GM21360 (cell line): ENCODE data around the gene NRXN2.

ENCODE experiments used
- ATAC-seq: cut with Tn5 transposase; IDR thresholded peaks from one replicate; pipeline ENCODE4 v1.9.1; 2021; ENCODE audit warnings: mild to moderate bottlenecking, moderate library complexity; ENCODE audit not compliant: unreplicated experiment

The NRXN2 gene

GRCh38 chr11:64632654-64633053 lies 90.3 kb downstream of the NRXN2 start:
- ATAC-seq, result no peak

- no peak for ATAC-seq
Observed at GRCh38 chr11:64632237-64632636, 90.8 kb downstream of the NRXN2 start.

GRCh38 chr11:64631675-64632074 lies 91.3 kb downstream of the NRXN2 start:
- no peak for ATAC-seq

GRCh38 chr11:64629796-64630562 lies 93.0 kb downstream of the NRXN2 start:
- no peak for ATAC-seq

- no peak for ATAC-seq
Observed at GRCh38 chr11:64629103-64629502, 93.9 kb downstream of the NRXN2 start.

- ATAC-seq, result no peak
Observed at GRCh38 chr11:64628596-64628995, 94.4 kb downstream of the NRXN2 start.

GRCh38 chr11:64627371-64627770 lies 95.6 kb downstream of the NRXN2 start:
- no peak for ATAC-seq

- ATAC-seq, result no peak
Observed at GRCh38 chr11:64626637-64627036, 96.4 kb downstream of the NRXN2 start.

- ATAC-seq, result no peak
Observed at GRCh38 chr11:64624883-64625481, 98.0 kb downstream of the NRXN2 start.

- ATAC-seq, result no peak
Observed at GRCh38 chr11:64622681-64623080, 100.3 kb downstream of the NRXN2 start.

- no peak for ATAC-seq
Observed at GRCh38 chr11:64621283-64622019, 101.5 kb downstream of the NRXN2 start.

- no peak for ATAC-seq
Observed at GRCh38 chr11:64620381-64620971, 102.5 kb downstream of the NRXN2 start.

- no peak for ATAC-seq
Observed at GRCh38 chr11:64619811-64620380, 103.1 kb downstream of the NRXN2 start.

GRCh38 chr11:64619196-64619595 lies 103.8 kb downstream of the NRXN2 start:
- no peak for ATAC-seq

- no peak for ATAC-seq
Observed at GRCh38 chr11:64616817-64617216, 106.2 kb downstream of the NRXN2 start.

GRCh38 chr11:64614917-64615316 lies 108.1 kb downstream of the NRXN2 start:
- no peak for ATAC-seq

- ATAC-seq, result no peak
Observed at GRCh38 chr11:64613648-64614047, 109.3 kb downstream of the NRXN2 start.

GRCh38 chr11:64611869-64612646 lies 110.9 kb downstream of the NRXN2 start:
- no peak for ATAC-seq

GRCh38 chr11:64611176-64611575 lies 111.8 kb downstream of the NRXN2 start:
- no peak for ATAC-seq

- no peak for ATAC-seq
Observed at GRCh38 chr11:64610596-64610995, 112.4 kb downstream of the NRXN2 start.
